H1 (cell line): ENCODE results near the gene HABP4. TPM values are rescaled to one million over a fixed set of nuclear protein-coding genes. Genes with fewer than 3 reads are reported as not detected.

Experiments
- CTCF ChIA-PET: fragments of 300-600 bp; sonication (Branson Sonifier 250); formaldehyde crosslinking; loops from one replicate; lab custom pipeline; 2021; ENCODE audit not compliant: partially characterized antibody; lab: Charles Lee
- POLR2A ChIA-PET: fragments of 300-600 bp; sonication (Branson Sonifier 250); formaldehyde crosslinking; loops from one replicate; lab custom pipeline; 2021; ENCODE audit warnings: inconsistent platforms; ENCODE audit not compliant: partially characterized antibody; lab: Charles Lee
- DNase-seq, 2 experiments: peaks; one replicate each; pipeline versions ENCODE4 v3.0.0 to v3.0.0-alpha.2; 2010 to 2022; ENCODE audit warnings: low spot score in 2 of 2, low read depth in 1 of 2, mixed read lengths in 1 of 2
- FAIRE-seq: peaks from 2 replicates; lab custom pipeline; 2011; peaks lifted over from hg19 to GRCh38; lab: Jason Lieb, UNC
- H2AFZ ChIP-seq: 2 replicates; pipeline ENCODE4 v1.8.1; 2012; ENCODE audit warnings: low read length, inconsistent platforms
- H2AK5ac ChIP-seq: 2 replicates; pipeline ENCODE4 v1.6.1; 2013; ENCODE audit warnings: low read depth, low read length
- H2BK120ac ChIP-seq: replicated peaks from 2 replicates; pipeline ENCODE3; 2013; ENCODE audit warnings: low read depth, low read length, inconsistent platforms
- H2BK12ac ChIP-seq: 2 replicates; pipeline ENCODE4 v1.6.1; 2013; ENCODE audit warnings: low read depth, low read length
- H2BK15ac ChIP-seq: 2 replicates; pipeline ENCODE4 v1.6.1; 2013; ENCODE audit warnings: low read length
- H2BK20ac ChIP-seq: 2 replicates; pipeline ENCODE4 v1.6.1; 2013; ENCODE audit warnings: low read length
- H2BK5ac ChIP-seq: 2 replicates; pipeline ENCODE4 v1.6.1; 2013; ENCODE audit warnings: low read depth, low read length
- H3K14ac ChIP-seq: 2 replicates; pipeline ENCODE4 v1.6.1; 2013; ENCODE audit warnings: inconsistent platforms; ENCODE audit not compliant: insufficient read length
- H3K18ac ChIP-seq: 2 replicates; pipeline ENCODE4 v1.6.1; 2013; ENCODE audit warnings: low read length; ENCODE audit errors: extremely low read depth
- H3K23ac ChIP-seq: 2 replicates; pipeline ENCODE4 v1.6.1; 2013; ENCODE audit warnings: inconsistent platforms; ENCODE audit not compliant: insufficient read length
- H3K23me2 ChIP-seq: 2 replicates; pipeline ENCODE4 v1.6.1; 2013; ENCODE audit warnings: low read depth, low read length
- H3K27ac ChIP-seq: 2 replicates; pipeline ENCODE4 v1.6.1; 2011; ENCODE audit warnings: low read depth, low read length, inconsistent platforms
- H3K27me3 ChIP-seq, 4 experiments: replicated peaks in 1 of 4; 1 replicate in 1 of 4; 2 replicates in 3 of 4; pipeline versions ENCODE4 v1.6.1 to v1.8.1; 2011 to 2013; ENCODE audit warnings: low read length in 3 of 4, mild to moderate bottlenecking in 3 of 4, inconsistent platforms in 2 of 4, mixed read lengths in 2 of 4, moderate library complexity in 1 of 4; ENCODE audit not compliant: control insufficient read depth in 3 of 4, insufficient read depth in 3 of 4; ENCODE audit errors: extremely low read depth in 1 of 4
- H3K36me3 ChIP-seq, 4 experiments: 2 replicates each; pipeline versions ENCODE4 v1.6.1 to v1.8.1; 2011 to 2013; ENCODE audit warnings: mild to moderate bottlenecking in 4 of 4, low read length in 3 of 4, moderate library complexity in 2 of 4, control low read depth in 1 of 4, inconsistent platforms in 1 of 4; ENCODE audit not compliant: insufficient read depth in 4 of 4, control insufficient read depth in 2 of 4
- H3K4ac ChIP-seq: replicated peaks from 2 replicates; pipeline ENCODE3; 2013; ENCODE audit warnings: low read length, low read depth, mixed read lengths, inconsistent platforms; ENCODE audit not compliant: insufficient read length
- H3K4me1 ChIP-seq, 4 experiments: replicated peaks in 1 of 4; 1 replicate in 1 of 4; 2 replicates in 3 of 4; pipeline versions ENCODE4 v1.6.1 to v1.8.1; 2011 to 2013; ENCODE audit warnings: low read length in 3 of 4, inconsistent platforms in 2 of 4, mixed read lengths in 1 of 4; ENCODE audit not compliant: insufficient read depth in 4 of 4, control insufficient read depth in 3 of 4
- H3K4me2 ChIP-seq, 2 experiments: 2 replicates each; pipeline versions ENCODE4 v1.6.1 to v1.8.1; 2011 to 2013; ENCODE audit warnings: low read depth in 2 of 2, low read length in 2 of 2, control low read depth in 1 of 2, inconsistent platforms in 1 of 2, mild to moderate bottlenecking in 1 of 2; ENCODE audit not compliant: insufficient read depth in 1 of 2
- H3K4me3 ChIP-seq, 4 experiments: fragments of 200-600, 300-600 bp in 1 of 4; sonication (generic), shearing (Covaris generic), sonication (Bioruptor Twin) in 1 of 4; 2 replicates each; pipeline versions ENCODE4 v1.5.1 to v1.8.1; 2011 to 2016; ENCODE audit warnings: low read length in 4 of 4, low read depth in 3 of 4, control low read depth in 2 of 4, inconsistent platforms in 2 of 4, mild to moderate bottlenecking in 2 of 4, mixed read lengths in 1 of 4, moderate library complexity in 1 of 4; ENCODE audit not compliant: insufficient read depth in 2 of 4; ENCODE audit errors: extremely low read depth in 1 of 4
- H3K56ac ChIP-seq: replicated peaks from 2 replicates; pipeline ENCODE3; 2013; ENCODE audit warnings: low read depth, mild to moderate bottlenecking, mixed read lengths, low read length, inconsistent platforms; ENCODE audit not compliant: insufficient read length
- H3K79me1 ChIP-seq: 2 replicates; pipeline ENCODE4 v1.6.1; 2013; ENCODE audit warnings: low read depth, low read length, control low read depth
- H3K79me2 ChIP-seq, 2 experiments: 2 replicates each; pipeline versions ENCODE4 v1.6.1 to v1.8.1; 2012 to 2013; ENCODE audit warnings: low read length in 2 of 2, mild to moderate bottlenecking in 2 of 2, inconsistent platforms in 1 of 2; ENCODE audit not compliant: insufficient read depth in 2 of 2, control insufficient read depth in 1 of 2
- H3K9ac ChIP-seq, 4 experiments: replicated peaks in 1 of 4; 1 replicate in 1 of 4; 2 replicates in 3 of 4; pipeline versions ENCODE4 v1.6.1 to v1.8.1; 2011 to 2013; ENCODE audit warnings: low read depth in 3 of 4, low read length in 3 of 4, control low read depth in 2 of 4, mild to moderate bottlenecking in 2 of 4, moderate library complexity in 2 of 4, inconsistent platforms in 1 of 4; ENCODE audit errors: extremely low read depth in 1 of 4
- H3K9me3 ChIP-seq, 2 experiments: 2 replicates each; pipeline versions ENCODE4 v1.6.1 to v1.8.1; 2012 to 2013; ENCODE audit warnings: mild to moderate bottlenecking in 2 of 2, moderate library complexity in 2 of 2, control low read depth in 1 of 2, inconsistent platforms in 1 of 2, low read depth in 1 of 2, low read length in 1 of 2, mixed read lengths in 1 of 2; ENCODE audit not compliant: insufficient read depth in 2 of 2
- H4K20me1 ChIP-seq, 2 experiments: replicated peaks in 1 of 2; 2 replicates each; pipeline versions ENCODE3 to v1.8.1; 2011 to 2013; ENCODE audit warnings: inconsistent platforms in 2 of 2, low read length in 2 of 2, mild to moderate bottlenecking in 1 of 2; ENCODE audit not compliant: insufficient read depth in 2 of 2, control insufficient read depth in 1 of 2
- H4K5ac ChIP-seq: 2 replicates; pipeline ENCODE4 v1.6.1; 2013; ENCODE audit warnings: low read length, low read depth, mixed read lengths, inconsistent platforms; ENCODE audit not compliant: insufficient read length
- H4K8ac ChIP-seq: 2 replicates; pipeline ENCODE4 v1.8.0; 2013; ENCODE audit warnings: mild to moderate bottlenecking, moderate library complexity, low read length, inconsistent platforms; ENCODE audit not compliant: insufficient read depth; ENCODE audit errors: extremely low read depth
- H4K91ac ChIP-seq: replicated peaks from 2 replicates; pipeline ENCODE3; 2013; ENCODE audit warnings: low read length, mixed read lengths, inconsistent platforms; ENCODE audit not compliant: insufficient read length
- BACH1 ChIP-seq: IDR thresholded peaks from 2 replicates; pipeline ENCODE4 v1.6.1; 2012; ENCODE audit warnings: low read length, improper control_type of control experiment
- CREB1 ChIP-seq: IDR thresholded peaks from 2 replicates; pipeline ENCODE4 v1.6.1; 2012; ENCODE audit warnings: inconsistent platforms
- EZH2 ChIP-seq: fragments of 200-600 bp; sonication (generic); IDR thresholded peaks from 2 replicates; pipeline ENCODE4 v1.7.1; 2012; ENCODE audit warnings: low read depth, mild to moderate bottlenecking, moderate library complexity, low read length, inconsistent platforms; ENCODE audit not compliant: severe bottlenecking
- FOSL1 ChIP-seq: IDR thresholded peaks from 2 replicates; pipeline ENCODE4 v1.6.1; 2011; ENCODE audit warnings: mild to moderate bottlenecking, low read depth, low read length, moderate library complexity; ENCODE audit not compliant: insufficient read depth
- GABPA ChIP-seq: IDR thresholded peaks from 2 replicates; pipeline ENCODE4 v1.6.1; 2011; ENCODE audit warnings: mild to moderate bottlenecking, low read length, moderate library complexity, borderline replicate concordance; ENCODE audit not compliant: insufficient read depth
- KDM5A ChIP-seq: fragments of 200-600 bp; IDR thresholded peaks from 2 replicates; pipeline ENCODE4 v1.7.1; 2012; ENCODE audit warnings: mild to moderate bottlenecking, low read length, inconsistent platforms, mixed read lengths
- PHF8 ChIP-seq: fragments of 200-600 bp; sonication (generic); conservative IDR thresholded peaks from 2 replicates; pipeline ENCODE4 v1.7.1; 2012; ENCODE audit warnings: low read depth, mild to moderate bottlenecking, inconsistent platforms, low read length, moderate library complexity
- POLR2A ChIP-seq, 2 experiments: IDR thresholded peaks; 1 replicate in 1 of 2; 2 replicates in 1 of 2; pipeline ENCODE4 v1.6.1; 2011; ENCODE audit warnings: low read depth in 2 of 2, low read length in 2 of 2, mild to moderate bottlenecking in 2 of 2; ENCODE audit errors: control extremely low read depth in 1 of 2
- POLR2AphosphoS5 ChIP-seq: IDR thresholded peaks from 2 replicates; pipeline ENCODE4 v1.6.1; 2011; ENCODE audit warnings: low read depth, low read length
- RXRA ChIP-seq: IDR thresholded peaks from 2 replicates; pipeline ENCODE4 v1.6.1; 2011; ENCODE audit warnings: low read depth, mild to moderate bottlenecking, low read length, moderate library complexity; ENCODE audit not compliant: insufficient read depth
- SIN3A ChIP-seq, 2 experiments: IDR thresholded peaks in 1 of 2; conservative IDR thresholded peaks in 1 of 2; 2 replicates each; pipeline ENCODE4 v1.6.1; 2011 to 2012; ENCODE audit warnings: low read length in 2 of 2, improper control_type of control experiment in 1 of 2, low read depth in 1 of 2, mild to moderate bottlenecking in 1 of 2
- SIRT6 ChIP-seq: IDR thresholded peaks from one replicate; pipeline ENCODE4 v1.7.1; 2012; ENCODE audit warnings: low read length, inconsistent platforms
- SUZ12 ChIP-seq: fragments of 200-600 bp; sonication (generic); IDR thresholded peaks from 2 replicates; pipeline ENCODE4 v1.6.1; 2012; ENCODE audit warnings: mild to moderate bottlenecking, inconsistent platforms, low read length, moderate library complexity, mixed read lengths
- WGBS, 2 experiments: shearing (Covaris generic) in 1 of 2; methylation state at CpG; one replicate each; pipeline versions ENCODE4 v1.1.6 to v1.1.7; 2013 to 2015; ENCODE audit warnings: low lambda C conversion rate in 2 of 2, mixed read lengths in 2 of 2, inconsistent platforms in 1 of 2, low coverage in 1 of 2, missing lambda C conversion rate in 1 of 2; ENCODE audit not compliant: insufficient replicate concordance in 2 of 2, insufficient coverage in 1 of 2, insufficient read length in 1 of 2; ENCODE audit errors: extremely low coverage in 1 of 2, missing lambda C conversion rate in 1 of 2; 5-methylcytosine and 5-hydroxymethylcytosine counted together
- polyA plus RNA-seq, 7 experiments: library from polyadenylated mRNA; depleted of rRNA in 3 of 7; stranded (reverse) in 5 of 7; unstranded in 2 of 7; fragments of >200 nt in 5 of 7; fragments of 200-250 nt in 2 of 7; gene quantifications; 1 replicate in 5 of 7; 2 replicates in 1 of 7; 4 replicates in 1 of 7; pipeline versions ENCODE4 v1.2.1 to v1.2.3, GENCODE V29; 2011 to 2013; ENCODE audit warnings: missing spikeins in 2 of 7, mixed read lengths in 2 of 7
- total RNA-seq: library from RNA; stranded (reverse); fragmentation: NEBNext Ultra II Directional; extraction: Animal tissue kit (Norgen Biotek cat#: 25700); gene quantifications from 2 replicates; pipeline ENCODE4 v1.2.1, GENCODE V29; 2021

HABP4 gene
- total and polyA plus RNA-seq, 2 of the 8 experiments (the other 6 are each of a cell fraction or from before 2014, with no cell fraction given) = 3.3 to 11.2 TPM

- no peaks in the 10 kb centered on the region for H3K79me2 ChIP-seq
- no peak overlapping the region for H2AFZ ChIP-seq
- no peak overlapping the region for H3K23ac ChIP-seq
- no peak overlapping the region for H3K27ac ChIP-seq
- POLR2A ChIA-PET = interaction anchor here (0.6 to 1.4 kb wide), 2 partner anchors 17 to 24 kb away, joined by 3 read pairs; no protein-coding TSS in a partner anchor
- H3K36me3 ChIP-seq = peaks cover 0 to 20% (median 10%) of the 10 kb centered on the region in 4 experiments; a peak in 4 of 8 replicates
- TF ChIP-seq SUZ12 (no peak), SIRT6 (no peak), BACH1 (no peak), CREB1 (no peak), GABPA (no peak), KDM5A (no peak), POLR2A (IDR thresholded peaks at IDR 0.05; ENCODE audit: control extremely low read depth in 1 of 2, low read depth in 2 of 2, low read length in 2 of 2) (no peak), SIN3A (conservative IDR thresholded peaks at IDR 0.05 in 1 of 2, IDR thresholded peaks at IDR 0.05 in 1 of 2; ENCODE audit: low read depth in 1 of 2, low read length in 2 of 2) (no peak), RXRA (no peak), EZH2 (no peak), FOSL1 (no peak), PHF8 (no peak), POLR2AphosphoS5 (no peak)
- no peak for FAIRE-seq
- no peak overlapping the region for H2BK12ac ChIP-seq
- no peak overlapping the region for H2BK120ac ChIP-seq
- no peak overlapping the region for H2AK5ac ChIP-seq
- peaks cover 0 to 3% of the 10 kb centered on the region in 2 experiments for H4K20me1 ChIP-seq
- no peaks in the 10 kb centered on the region; the same call in 1 of the 2 replicates for H3K79me1 ChIP-seq
- no peak overlapping the region for H4K91ac ChIP-seq
- H3K9me3 ChIP-seq = no peaks in the 10 kb centered on the region
- no peak for DNase-seq
- no peaks in the 10 kb centered on the region for H3K23me2 ChIP-seq
- 0 out of 2 replicates have a peak overlapping the region, but pooled peaks have one; percentile 8 for H4K8ac ChIP-seq
- H2BK5ac ChIP-seq = no peak overlapping the region
- no peak overlapping the region for H4K5ac ChIP-seq
- WGBS, 2 experiments = 92% methylated on average over 10 of the region's 10 CpGs; no CpG with 5 or more reads in 1 of the 2 experiments
- CTCF ChIA-PET = interaction anchor here (1.4 kb wide), 1 partner anchor 17 kb away, joined by 4 read pairs; no protein-coding TSS in a partner anchor
- peaks cover 0 to 4% (median 0%) of the 10 kb centered on the region in 4 experiments; a peak in 1 of 7 replicates for H3K4me1 ChIP-seq
- no peaks in the 10 kb centered on the region for H3K27me3 ChIP-seq
- no peak overlapping the region for H3K4ac ChIP-seq
- H2BK15ac ChIP-seq = no peak overlapping the region
- H3K4me2 ChIP-seq = no peak overlapping the region
- no peak overlapping the region for H3K14ac ChIP-seq
- H3K56ac ChIP-seq = no peak overlapping the region
- H3K18ac ChIP-seq = no peak overlapping the region
- no peak overlapping the region for H3K4me3 ChIP-seq
- no peak overlapping the region for H2BK20ac ChIP-seq
- H3K9ac ChIP-seq = no peak overlapping the region
Measured at GRCh38 chr9:96490534-96491078, 40.6 kb downstream of the HABP4 start.
